Peyer's patch (tissue), 4 donors: Measurements from ENCODE around the gene CEP63.

Experiments used
- CTCF ChIP-seq, 6 experiments: fragments of 450-650 bp in 4 of 6; fragments of 200-600 bp in 2 of 6; sonication (generic) in 1 of 6; IDR thresholded peaks; one replicate each; pipeline ENCODE4 v1.5.1; 2017 to 2019; ENCODE audit warnings: antibody characterized with exemption in 6 of 6, mild to moderate bottlenecking in 3 of 6, moderate library complexity in 1 of 6
- POLR2A ChIP-seq, 2 donors: fragments of 450-650 bp; IDR thresholded peaks; one replicate each; pipeline ENCODE4 v1.5.1; 2017; ENCODE audit warnings: antibody characterized with exemption in 2 of 2, mild to moderate bottlenecking in 2 of 2, moderate library complexity in 2 of 2

GRCh38 chr3:134623615-134624245, 137.9 kb downstream of the CEP63 start:
- no peak for TF ChIP-seq CTCF (IDR thresholded peaks at IDR 0.05)
- no peak for TF ChIP-seq POLR2A (IDR thresholded peaks at IDR 0.05)
